Keratinocyte (primary cell): Measurements from ENCODE around the gene ZC3H12C. TPM values are rescaled to one million over a fixed set of nuclear protein-coding genes. Genes with fewer than 3 reads are reported as not detected.

Experiments used
- DNase-seq: peaks from one replicate; pipeline ENCODE4 v3.0.0-alpha.2; 2011; ENCODE audit warnings: low read depth, missing footprints, low spot score
- FAIRE-seq: peaks from 2 replicates; lab custom pipeline; 2011; peaks lifted over from hg19 to GRCh38; lab: Jason Lieb, UNC
- H2AFZ ChIP-seq: 2 replicates; pipeline ENCODE4 v1.6.0; 2012; ENCODE audit warnings: low read length, control low read depth, inconsistent platforms; ENCODE audit not compliant: control insufficient read depth
- H3K27ac ChIP-seq: 2 replicates; pipeline ENCODE4 v1.5.1; 2011; ENCODE audit warnings: low read length; ENCODE audit not compliant: control insufficient read depth, insufficient read depth
- H3K27me3 ChIP-seq: 3 replicates; pipeline ENCODE4 v1.6.0; 2011; ENCODE audit warnings: low read length; ENCODE audit not compliant: control insufficient read depth, insufficient read depth; ENCODE audit errors: extremely low read depth
- H3K36me3 ChIP-seq, 2 experiments: 2 replicates in 1 of 2; 3 replicates in 1 of 2; pipeline ENCODE4 v1.5.1; 2011; ENCODE audit warnings: low read length in 2 of 2, mild to moderate bottlenecking in 1 of 2; ENCODE audit not compliant: control insufficient read depth in 2 of 2, insufficient read depth in 2 of 2; ENCODE audit errors: extremely low read depth in 1 of 2
- H3K4me1 ChIP-seq: 3 replicates; pipeline ENCODE4 v1.5.1; 2011; ENCODE audit warnings: low read length; ENCODE audit not compliant: control insufficient read depth, insufficient read depth; ENCODE audit errors: extremely low read depth
- H3K4me2 ChIP-seq: 3 replicates; pipeline ENCODE4 v1.6.0; 2011; ENCODE audit warnings: low read depth, low read length; ENCODE audit not compliant: control insufficient read depth, insufficient read depth; ENCODE audit errors: extremely low read depth
- H3K4me3 ChIP-seq, 3 experiments: fragments of 200-600 bp in 1 of 3; sonication (generic) in 1 of 3; 2 replicates in 2 of 3; 3 replicates in 1 of 3; pipeline ENCODE4 v1.5.1; 2011 to 2016; ENCODE audit warnings: low read length in 3 of 3, mild to moderate bottlenecking in 3 of 3, control low read depth in 2 of 3, inconsistent platforms in 1 of 3, low read depth in 1 of 3, mixed read lengths in 1 of 3, mixed run types in 1 of 3, moderate library complexity in 1 of 3; ENCODE audit not compliant: control insufficient read depth in 2 of 3, insufficient read depth in 2 of 3; ENCODE audit errors: extremely low read depth in 1 of 3
- H3K79me2 ChIP-seq: 2 replicates; pipeline ENCODE4 v1.6.0; 2012; ENCODE audit warnings: low read length; ENCODE audit not compliant: control insufficient read depth, insufficient read depth
- H3K9ac ChIP-seq: 3 replicates; pipeline ENCODE4 v1.6.0; 2011; ENCODE audit warnings: low read length; ENCODE audit not compliant: control insufficient read depth, insufficient read depth; ENCODE audit errors: extremely low read depth
- H3K9me1 ChIP-seq: 3 replicates; pipeline ENCODE4 v1.6.0; 2011; ENCODE audit warnings: low read length; ENCODE audit not compliant: control insufficient read depth, insufficient read depth; ENCODE audit errors: extremely low read depth
- H3K9me3 ChIP-seq: 2 replicates; pipeline ENCODE4 v1.5.1; 2012; ENCODE audit warnings: low read depth, low read length; ENCODE audit not compliant: control insufficient read depth
- H4K20me1 ChIP-seq: 3 replicates; pipeline ENCODE4 v1.6.0; 2011; ENCODE audit warnings: low read length; ENCODE audit not compliant: control insufficient read depth, insufficient read depth; ENCODE audit errors: extremely low read depth
- EZH2 ChIP-seq: IDR thresholded peaks from one replicate; pipeline ENCODE4 v1.6.1; 2012; ENCODE audit warnings: inconsistent platforms, mild to moderate bottlenecking, low read length, moderate library complexity
- dilution Hi-C: fragments of 300-500 bp; cut with MboI; formaldehyde crosslinking; loops from one replicate; pipeline ENCODE4 v1.7.0; 2020; ENCODE audit warnings: low sequenced_read_pairs; ENCODE audit not compliant: extremely low pct_ligation_motif_present
- polyA plus RNA-seq, 5 experiments: library from polyadenylated mRNA; depleted of rRNA in 3 of 5; stranded (reverse) in 3 of 5; stranded (forward) in 1 of 5; unstranded in 1 of 5; fragments of >200 nt; gene quantifications; 1 replicate in 1 of 5; 2 replicates in 3 of 5; 3 replicates in 1 of 5; pipeline versions ENCODE4 v1.2.1 to v1.2.3, GENCODE V29; 2011 to 2012; ENCODE audit warnings: missing spikeins in 2 of 5, low read depth in 1 of 5, low replicate concordance in 1 of 5
- TF ChIP-seq, protein P1 (sequence below), 3 experiments: IDR thresholded peaks in 1 of 3; conservative IDR thresholded peaks in 1 of 3; optimal IDR thresholded peaks in 1 of 3; 2 replicates in 2 of 3; 3 replicates in 1 of 3; pipeline versions ENCODE3 to v1.5.1; 2011; ENCODE audit warnings: low read length in 3 of 3, mild to moderate bottlenecking in 3 of 3, moderate library complexity in 2 of 3, control low read depth in 1 of 3, inconsistent platforms in 1 of 3; ENCODE audit not compliant: insufficient read depth in 2 of 3; ENCODE audit errors: extremely low read depth in 1 of 3

ZC3H12C gene
- polyA plus RNA-seq, 1 donor (not counting 4 experiments of a cell fraction or from before 2014, with no cell fraction given), result 13.9 TPM

DNA sequence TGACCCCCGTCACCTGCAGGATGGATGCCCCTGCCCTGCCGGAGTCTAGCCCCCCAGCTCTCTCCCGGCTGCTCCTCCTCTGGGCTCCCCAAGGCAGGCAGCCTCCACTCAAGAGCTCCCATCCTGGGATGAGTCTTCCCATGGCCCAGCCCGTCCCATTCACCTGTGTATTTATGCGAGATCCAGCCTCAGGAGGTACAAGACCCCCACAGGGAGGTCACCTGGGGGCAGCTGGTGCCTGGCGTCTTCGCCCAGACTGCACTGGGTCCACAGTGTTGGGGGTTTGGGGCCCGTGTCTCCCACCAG lies 43.0 kb upstream of the ZC3H12C start:
- Histone ChIP-seq H2AFZ (no peak overlapping the region), H3K9me3 (no peaks in the 10 kb centered on the region), H3K27me3 (no peaks in the 10 kb centered on the region), H3K36me3 (no peaks in the 10 kb centered on the region), H4K20me1 (no peaks in the 10 kb centered on the region), H3K4me2 (no peak overlapping the region), H3K4me3 (no peak overlapping the region), H3K79me2 (no peaks in the 10 kb centered on the region), H3K27ac (no peak overlapping the region), H3K9me1 (no peaks in the 10 kb centered on the region), H3K4me1 (no peaks in the 10 kb centered on the region), H3K9ac (no peak overlapping the region)
- dilution Hi-C loops, result no loop called here
- TF ChIP-seq, protein P1, sequence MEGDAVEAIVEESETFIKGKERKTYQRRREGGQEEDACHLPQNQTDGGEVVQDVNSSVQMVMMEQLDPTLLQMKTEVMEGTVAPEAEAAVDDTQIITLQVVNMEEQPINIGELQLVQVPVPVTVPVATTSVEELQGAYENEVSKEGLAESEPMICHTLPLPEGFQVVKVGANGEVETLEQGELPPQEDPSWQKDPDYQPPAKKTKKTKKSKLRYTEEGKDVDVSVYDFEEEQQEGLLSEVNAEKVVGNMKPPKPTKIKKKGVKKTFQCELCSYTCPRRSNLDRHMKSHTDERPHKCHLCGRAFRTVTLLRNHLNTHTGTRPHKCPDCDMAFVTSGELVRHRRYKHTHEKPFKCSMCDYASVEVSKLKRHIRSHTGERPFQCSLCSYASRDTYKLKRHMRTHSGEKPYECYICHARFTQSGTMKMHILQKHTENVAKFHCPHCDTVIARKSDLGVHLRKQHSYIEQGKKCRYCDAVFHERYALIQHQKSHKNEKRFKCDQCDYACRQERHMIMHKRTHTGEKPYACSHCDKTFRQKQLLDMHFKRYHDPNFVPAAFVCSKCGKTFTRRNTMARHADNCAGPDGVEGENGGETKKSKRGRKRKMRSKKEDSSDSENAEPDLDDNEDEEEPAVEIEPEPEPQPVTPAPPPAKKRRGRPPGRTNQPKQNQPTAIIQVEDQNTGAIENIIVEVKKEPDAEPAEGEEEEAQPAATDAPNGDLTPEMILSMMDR (optimal IDR thresholded peaks at IDR 0.05 in 1 of 3, IDR thresholded peaks at IDR 0.05 in 1 of 3, conservative IDR thresholded peaks at IDR 0.05 in 1 of 3; ENCODE audit: extremely low read depth in 1 of 3, insufficient read depth in 2 of 3, low read length in 3 of 3), result no peak
- TF ChIP-seq EZH2, result no peak
- no peak for FAIRE-seq
- no peak for DNase-seq

DNA sequence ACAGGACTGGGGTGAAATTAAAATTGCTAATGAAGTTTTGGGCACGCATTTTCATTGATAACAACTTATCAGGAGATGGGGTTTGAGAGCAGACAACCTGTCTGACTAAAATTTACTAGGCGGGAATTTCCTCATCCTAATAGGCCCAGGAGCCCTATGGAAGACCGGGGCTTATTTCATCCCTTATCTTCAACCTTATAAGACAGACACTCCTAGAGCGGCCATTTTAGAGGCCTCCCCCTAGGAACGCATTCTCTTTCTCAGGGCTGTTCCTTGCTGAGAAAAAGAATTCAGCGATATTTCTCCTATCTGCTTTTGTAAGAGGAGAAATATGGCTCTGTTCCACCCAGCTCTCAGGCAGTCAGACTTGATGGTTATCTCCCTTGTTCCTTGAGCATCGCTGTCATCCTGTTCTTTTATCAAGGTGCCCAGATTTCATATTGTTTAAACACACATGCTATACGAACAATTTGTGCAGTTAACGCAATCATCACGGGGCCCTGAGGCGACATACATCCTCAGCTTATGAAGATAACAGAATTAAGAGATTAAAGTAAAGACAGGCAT lies 39.3 kb upstream of the ZC3H12C start:
- dilution Hi-C loops, result no loop called here
- FAIRE-seq, result no peak

More for the DNA sequence above, 39.3 kb upstream of the ZC3H12C start:
- Histone ChIP-seq H3K4me2 (no peak overlapping the region), H3K9me1 (no peaks in the 10 kb centered on the region), H3K9ac (no peak overlapping the region), H3K27ac (no peak overlapping the region), H3K27me3 (no peaks in the 10 kb centered on the region), H3K9me3 (no peaks in the 10 kb centered on the region), H3K36me3 (no peaks in the 10 kb centered on the region), H2AFZ (no peak overlapping the region), H3K4me3 (no peak overlapping the region), H3K4me1 (no peaks in the 10 kb centered on the region), H4K20me1 (no peaks in the 10 kb centered on the region), H3K79me2 (no peaks in the 10 kb centered on the region)
- no peak for TF ChIP-seq EZH2
- TF ChIP-seq, protein P1 (optimal IDR thresholded peaks at IDR 0.05 in 1 of 3, IDR thresholded peaks at IDR 0.05 in 1 of 3, conservative IDR thresholded peaks at IDR 0.05 in 1 of 3; ENCODE audit: extremely low read depth in 1 of 3, insufficient read depth in 2 of 3, low read length in 3 of 3), result no peak
- DNase-seq, result no peak
